Measurements from ENCODE around the gene ANKRD24.

Gene ANKRD24

GRCh38 chr19:4196009-4196408 lies 13.5 kb downstream of the ANKRD24 start:
- FAIRE-seq (no peak), DNase-seq (ENCODE audit: insufficient read length, low spot score) (no peak)
- no peak for TF ChIP-seq TAF1 (IDR thresholded peaks at IDR 0.05; ENCODE audit: low read depth, low read length)
- TF ChIP-seq POLR2AphosphoS5 (IDR thresholded peaks at IDR 0.05; ENCODE audit: low read depth, low read length), result no peak
- TF ChIP-seq PAX5 (IDR thresholded peaks at IDR 0.05; ENCODE audit: insufficient read depth, low read length, severe bottlenecking), result no peak
- no peak for TF ChIP-seq POLR2A (IDR thresholded peaks at IDR 0.05; ENCODE audit: low read depth, low read length)
- TF ChIP-seq POU2F2 (IDR thresholded peaks at IDR 0.05; ENCODE audit: low read depth, low read length), result no peak
- TF ChIP-seq SPI1 (IDR thresholded peaks at IDR 0.05; ENCODE audit: low read depth, low read length), result no peak

GRCh38 chr19:4196587-4197148 lies 14.2 kb downstream of the ANKRD24 start:
- DNase-seq (ENCODE audit: insufficient read length, low spot score) (no peak), FAIRE-seq (no peak)
- no peak for TF ChIP-seq PAX5 (IDR thresholded peaks at IDR 0.05; ENCODE audit: insufficient read depth, low read length, severe bottlenecking)
- TF ChIP-seq TAF1 (IDR thresholded peaks at IDR 0.05; ENCODE audit: low read depth, low read length), result no peak
- TF ChIP-seq SPI1 (IDR thresholded peaks at IDR 0.05; ENCODE audit: low read depth, low read length), result no peak
- no peak for TF ChIP-seq POU2F2 (IDR thresholded peaks at IDR 0.05; ENCODE audit: low read depth, low read length)
- TF ChIP-seq POLR2AphosphoS5 (IDR thresholded peaks at IDR 0.05; ENCODE audit: low read depth, low read length), result no peak
- TF ChIP-seq POLR2A (IDR thresholded peaks at IDR 0.05; ENCODE audit: low read depth, low read length), result no peak

GRCh38 chr19:4197228-4197624 lies 14.7 kb downstream of the ANKRD24 start:
- no peak for TF ChIP-seq SPI1 (IDR thresholded peaks at IDR 0.05; ENCODE audit: low read depth, low read length)
- no peak for TF ChIP-seq POLR2AphosphoS5 (IDR thresholded peaks at IDR 0.05; ENCODE audit: low read depth, low read length)
- TF ChIP-seq TAF1 (IDR thresholded peaks at IDR 0.05; ENCODE audit: low read depth, low read length), result no peak
- no peak for TF ChIP-seq POLR2A (IDR thresholded peaks at IDR 0.05; ENCODE audit: low read depth, low read length)
- TF ChIP-seq PAX5 (IDR thresholded peaks at IDR 0.05; ENCODE audit: insufficient read depth, low read length, severe bottlenecking), result no peak
- DNase-seq (ENCODE audit: insufficient read length, low spot score), result no peak
- FAIRE-seq, result peak; percentile 20

- FAIRE-seq, result no peak
- DNase-seq (ENCODE audit: insufficient read length, low spot score), result peak; percentile 54
- TF ChIP-seq SPI1 (IDR thresholded peaks at IDR 0.05; ENCODE audit: low read depth, low read length) (no peak), TAF1 (IDR thresholded peaks at IDR 0.05; ENCODE audit: low read depth, low read length) (no peak), POLR2A (IDR thresholded peaks at IDR 0.05; ENCODE audit: low read depth, low read length) (no peak), POLR2AphosphoS5 (IDR thresholded peaks at IDR 0.05; ENCODE audit: low read depth, low read length) (no peak), PAX5 (IDR thresholded peaks at IDR 0.05; ENCODE audit: insufficient read depth, low read length, severe bottlenecking) (no peak), POU2F2 (IDR thresholded peaks at IDR 0.05; ENCODE audit: low read depth, low read length) (no peak)
Measured at GRCh38 chr19:4197625-4198466, 15.4 kb downstream of the ANKRD24 start.

- FAIRE-seq (no peak), DNase-seq (ENCODE audit: insufficient read length, low spot score) (no peak)
- TF ChIP-seq POU2F2 (IDR thresholded peaks at IDR 0.05; ENCODE audit: low read depth, low read length) (no peak), TAF1 (IDR thresholded peaks at IDR 0.05; ENCODE audit: low read depth, low read length) (no peak), PAX5 (IDR thresholded peaks at IDR 0.05; ENCODE audit: insufficient read depth, low read length, severe bottlenecking) (no peak), SPI1 (IDR thresholded peaks at IDR 0.05; ENCODE audit: low read depth, low read length) (no peak), POLR2A (IDR thresholded peaks at IDR 0.05; ENCODE audit: low read depth, low read length) (no peak), POLR2AphosphoS5 (IDR thresholded peaks at IDR 0.05; ENCODE audit: low read depth, low read length) (no peak)
Measured at GRCh38 chr19:4198467-4199126, 16.1 kb downstream of the ANKRD24 start.

- no peak for TF ChIP-seq POLR2AphosphoS5 (IDR thresholded peaks at IDR 0.05; ENCODE audit: low read depth, low read length)
- no peak for TF ChIP-seq PAX5 (IDR thresholded peaks at IDR 0.05; ENCODE audit: insufficient read depth, low read length, severe bottlenecking)
- no peak for TF ChIP-seq SPI1 (IDR thresholded peaks at IDR 0.05; ENCODE audit: low read depth, low read length)
- TF ChIP-seq TAF1 (IDR thresholded peaks at IDR 0.05; ENCODE audit: low read depth, low read length), result no peak
- no peak for TF ChIP-seq POU2F2 (IDR thresholded peaks at IDR 0.05; ENCODE audit: low read depth, low read length)
- TF ChIP-seq POLR2A (IDR thresholded peaks at IDR 0.05; ENCODE audit: low read depth, low read length), result no peak
- FAIRE-seq (no peak), DNase-seq (ENCODE audit: insufficient read length, low spot score) (no peak)
Measured at GRCh38 chr19:4199699-4200293, 17.3 kb downstream of the ANKRD24 start.

- FAIRE-seq (no peak), DNase-seq (ENCODE audit: insufficient read length, low spot score) (no peak)
- TF ChIP-seq PAX5 (IDR thresholded peaks at IDR 0.05; ENCODE audit: insufficient read depth, low read length, severe bottlenecking), result no peak
- TF ChIP-seq POLR2AphosphoS5 (IDR thresholded peaks at IDR 0.05; ENCODE audit: low read depth, low read length), result no peak
- TF ChIP-seq TAF1 (IDR thresholded peaks at IDR 0.05; ENCODE audit: low read depth, low read length), result no peak
- no peak for TF ChIP-seq POLR2A (IDR thresholded peaks at IDR 0.05; ENCODE audit: low read depth, low read length)
- no peak for TF ChIP-seq POU2F2 (IDR thresholded peaks at IDR 0.05; ENCODE audit: low read depth, low read length)
- no peak for TF ChIP-seq SPI1 (IDR thresholded peaks at IDR 0.05; ENCODE audit: low read depth, low read length)
Measured at GRCh38 chr19:4200940-4201542, 18.6 kb downstream of the ANKRD24 start.

- FAIRE-seq (no peak), DNase-seq (ENCODE audit: insufficient read length, low spot score) (no peak)
- TF ChIP-seq POLR2AphosphoS5 (IDR thresholded peaks at IDR 0.05; ENCODE audit: low read depth, low read length), result no peak
- TF ChIP-seq PAX5 (IDR thresholded peaks at IDR 0.05; ENCODE audit: insufficient read depth, low read length, severe bottlenecking), result no peak
- TF ChIP-seq POLR2A (IDR thresholded peaks at IDR 0.05; ENCODE audit: low read depth, low read length), result no peak
- no peak for TF ChIP-seq TAF1 (IDR thresholded peaks at IDR 0.05; ENCODE audit: low read depth, low read length)
- no peak for TF ChIP-seq SPI1 (IDR thresholded peaks at IDR 0.05; ENCODE audit: low read depth, low read length)
- TF ChIP-seq POU2F2 (IDR thresholded peaks at IDR 0.05; ENCODE audit: low read depth, low read length), result no peak
Measured at GRCh38 chr19:4201798-4202197, 19.3 kb downstream of the ANKRD24 start.
